Common myeloid progenitor, CD34-positive (primary cell): Measurements from ENCODE around the gene HSFY1. TPM values are rescaled to one million over a fixed set of nuclear protein-coding genes. Genes with fewer than 3 reads are reported as not detected.
"Not testable (repeated sequence)": the region's sequence is repeated elsewhere in the genome, so short reads cannot be mapped to it uniquely, and the experiment has no call there.

ENCODE experiments used
- CTCF ChIA-PET: fragments of 350-600 bp; sonication (Branson Sonifier 250); formaldehyde crosslinking; loops from one replicate; lab custom pipeline; 2021; ENCODE audit warnings: antibody characterized with exemption; lab: Charles Lee
- POLR2A ChIA-PET: fragments of 350-600 bp; sonication (Branson Sonifier 250); formaldehyde crosslinking; loops from one replicate; lab custom pipeline; 2021; ENCODE audit warnings: antibody characterized with exemption; lab: Charles Lee
- DNase-seq, 3 donors: peaks; one replicate each; pipeline versions ENCODE4 v3.0.0 to v3.0.0-alpha.2; 2013
- H3K27ac ChIP-seq, 2 experiments: 1 replicate in 1 of 2; 2 replicates in 1 of 2; pipeline ENCODE4 v1.7.0; 2013; ENCODE audit warnings: inconsistent platforms in 2 of 2, low read length in 2 of 2, mild to moderate bottlenecking in 2 of 2, low read depth in 1 of 2, moderate library complexity in 1 of 2; ENCODE audit not compliant: severe bottlenecking in 2 of 2, insufficient read depth in 1 of 2, poor library complexity in 1 of 2
- H3K27me3 ChIP-seq, 5 experiments: replicated peaks in 2 of 5; 1 replicate in 3 of 5; 2 replicates in 2 of 5; pipeline versions ENCODE4 v1.6.1 to v1.7.0; 2013; ENCODE audit warnings: low read length in 4 of 5, mild to moderate bottlenecking in 2 of 5, moderate library complexity in 2 of 5, inconsistent platforms in 1 of 5; ENCODE audit not compliant: insufficient read depth in 5 of 5, control insufficient read depth in 4 of 5
- H3K36me3 ChIP-seq, 4 experiments: 1 replicate in 2 of 4; 2 replicates in 2 of 4; pipeline versions ENCODE4 v1.6.1 to v1.7.0; 2013; ENCODE audit warnings: low read length in 3 of 4, control low read depth in 1 of 4, mild to moderate bottlenecking in 1 of 4; ENCODE audit not compliant: control insufficient read depth in 4 of 4, insufficient read depth in 4 of 4
- H3K4me1 ChIP-seq, 4 experiments: 1 replicate in 3 of 4; 2 replicates in 1 of 4; pipeline versions ENCODE4 v1.6.1 to v1.7.1; 2013; ENCODE audit warnings: low read length in 3 of 4, mild to moderate bottlenecking in 3 of 4, control low read depth in 1 of 4, inconsistent platforms in 1 of 4, moderate library complexity in 1 of 4; ENCODE audit not compliant: control insufficient read depth in 4 of 4, insufficient read depth in 4 of 4; ENCODE audit errors: control extremely low read depth in 1 of 4
- H3K4me3 ChIP-seq, 7 experiments: 1 replicate in 4 of 7; 2 replicates in 3 of 7; pipeline versions ENCODE4 v1.5.1 to v1.7.0; 2013; ENCODE audit warnings: mild to moderate bottlenecking in 7 of 7, low read length in 6 of 7, moderate library complexity in 6 of 7, inconsistent platforms in 2 of 7, low read depth in 2 of 7, control low read depth in 1 of 7; ENCODE audit not compliant: insufficient read depth in 4 of 7, control insufficient read depth in 1 of 7; ENCODE audit errors: extremely low read depth in 1 of 7
- H3K9me3 ChIP-seq, 5 experiments: 1 replicate in 4 of 5; 2 replicates in 1 of 5; pipeline versions ENCODE4 v1.6.1 to v1.7.1; 2013; ENCODE audit warnings: low read length in 4 of 5, mild to moderate bottlenecking in 2 of 5, inconsistent platforms in 1 of 5, low read depth in 1 of 5, moderate library complexity in 1 of 5; ENCODE audit not compliant: control insufficient read depth in 4 of 5, insufficient read depth in 2 of 5; ENCODE audit errors: control extremely low read depth in 1 of 5
- WGBS: methylation state at CpG from one replicate; pipeline ENCODE4 v1.1.5; 2013; ENCODE audit not compliant: insufficient coverage; 5-methylcytosine and 5-hydroxymethylcytosine counted together
- polyA plus RNA-seq: library from polyadenylated mRNA; unstranded; fragments of 120-200 nt; gene quantifications from one replicate; pipeline ENCODE4 v1.2.1, GENCODE V29; 2013

The HSFY1 gene
- 0.03 TPM for polyA plus RNA-seq

DNA sequence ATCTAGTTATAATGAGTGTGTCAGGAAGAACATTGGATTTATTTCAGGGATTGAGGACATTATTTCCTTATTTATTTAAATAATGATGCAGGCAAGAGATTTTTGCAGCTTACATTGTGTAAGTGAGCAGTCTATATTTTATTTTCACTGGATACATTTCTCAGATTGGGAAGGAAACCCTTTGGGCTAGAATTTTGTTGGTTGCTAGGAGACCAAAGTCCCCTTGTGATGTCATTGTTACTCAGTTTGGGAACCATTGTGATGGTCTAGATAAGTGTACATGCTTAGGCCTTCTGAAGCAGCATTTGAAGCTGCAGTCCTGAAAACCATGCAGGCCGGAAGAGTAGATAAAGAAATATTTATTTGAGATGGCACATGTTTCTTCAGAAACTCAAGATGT lies at the start of gene HSFY1:
HSFY1 (plus strand) TSS at position 301 of the 400 bp plus-strand sequence; CDS start at position 369, 68 bp downstream.
- H3K4me3 ChIP-seq, H3K4me1 ChIP-seq, H3K27me3 ChIP-seq, H3K36me3 ChIP-seq, POLR2A ChIA-PET, H3K27ac ChIP-seq, DNase-seq, CTCF ChIA-PET, H3K9me3 ChIP-seq: not testable (repeated sequence)
- no CpG with 5 or more reads among the region's 1 CpG for WGBS

GRCh38 chrY:18504266-18504665 lies 42.3 kb upstream of the HSFY1 start:
- WGBS: no CpG with 5 or more reads among the region's 5 CpGs
- DNase-seq, H3K36me3 ChIP-seq, H3K4me3 ChIP-seq, H3K27me3 ChIP-seq, H3K27ac ChIP-seq, POLR2A ChIA-PET, CTCF ChIA-PET, H3K9me3 ChIP-seq, H3K4me1 ChIP-seq: not testable (repeated sequence)

GRCh38 chrY:18530995-18531655 lies 15.4 kb upstream of the HSFY1 start:
- CTCF ChIA-PET, DNase-seq, POLR2A ChIA-PET, H3K4me1 ChIP-seq, H3K27me3 ChIP-seq, H3K4me3 ChIP-seq, H3K36me3 ChIP-seq, H3K27ac ChIP-seq, H3K9me3 ChIP-seq: not testable (repeated sequence)
- WGBS: no CpG with 5 or more reads among the region's 2 CpGs

DNA sequence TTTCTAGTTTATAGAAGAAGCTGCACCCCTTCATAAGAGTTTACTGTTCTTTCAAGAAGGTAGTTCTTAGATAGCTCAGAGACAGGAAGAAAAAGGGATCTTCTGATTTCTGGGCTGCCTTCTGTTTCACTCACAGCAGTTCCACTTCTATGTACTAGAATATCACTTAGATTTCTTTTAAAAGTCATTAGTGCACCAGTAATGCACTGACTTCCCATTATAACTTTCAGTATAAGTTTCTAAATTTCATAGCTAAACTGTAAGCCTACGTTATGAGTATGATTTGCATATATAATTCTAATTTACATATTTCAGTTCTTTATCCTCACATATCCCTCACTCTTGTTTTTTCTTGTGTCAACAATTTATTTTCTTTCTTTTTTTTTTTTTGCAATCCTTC lies 7.6 kb upstream of the HSFY1 start:
- H3K36me3 ChIP-seq, H3K4me3 ChIP-seq, H3K27me3 ChIP-seq, POLR2A ChIA-PET, DNase-seq, H3K9me3 ChIP-seq, CTCF ChIA-PET, H3K4me1 ChIP-seq, H3K27ac ChIP-seq: not testable (repeated sequence)
- no CpG with 5 or more reads among the region's 1 CpG for WGBS

- WGBS: no CpG with 5 or more reads among the region's 3 CpGs
- H3K9me3 ChIP-seq, H3K27ac ChIP-seq, CTCF ChIA-PET, H3K36me3 ChIP-seq, DNase-seq, POLR2A ChIA-PET, H3K27me3 ChIP-seq, H3K4me1 ChIP-seq, H3K4me3 ChIP-seq: not testable (repeated sequence)
Measured at GRCh38 chrY:18553132-18553531, 6.6 kb downstream of the HSFY1 start.

DNA sequence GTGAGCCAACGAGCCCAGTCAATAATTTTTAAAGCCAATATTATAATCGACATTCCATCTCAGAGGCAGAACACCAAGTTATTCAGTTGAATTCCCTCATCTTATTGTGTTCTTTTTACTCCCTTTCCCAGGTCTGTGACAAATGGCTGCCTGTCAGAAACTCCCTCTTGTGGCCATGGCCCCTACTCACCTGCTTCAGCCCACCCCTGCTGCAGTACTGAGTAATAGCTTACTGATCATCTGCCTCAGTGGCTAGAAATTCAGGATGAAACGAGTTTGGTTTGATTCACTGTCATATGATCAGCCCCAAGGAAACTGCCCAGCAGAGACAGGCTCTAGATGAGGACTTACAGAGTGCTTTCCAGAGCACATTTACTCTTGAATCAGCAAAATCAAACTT lies 19.4 kb downstream of the HSFY1 start:
- H3K9me3 ChIP-seq, H3K27ac ChIP-seq, POLR2A ChIA-PET, H3K27me3 ChIP-seq, CTCF ChIA-PET, H3K36me3 ChIP-seq, H3K4me1 ChIP-seq, DNase-seq, H3K4me3 ChIP-seq: not testable (repeated sequence)
- WGBS: no CpG with 5 or more reads among the region's 3 CpGs
